ENCODE results near the gene CAMK2D. TPM values are rescaled to one million over a fixed set of nuclear protein-coding genes. Genes with fewer than 3 reads are reported as not detected.
A peak's percentile ranks its signal among the peaks of the same experiment; 100 is the strongest.

CAMK2D gene
- total and polyA plus RNA-seq, 8 donors, result 4.0 to 23.1 (median 9.8) TPM

DNA sequence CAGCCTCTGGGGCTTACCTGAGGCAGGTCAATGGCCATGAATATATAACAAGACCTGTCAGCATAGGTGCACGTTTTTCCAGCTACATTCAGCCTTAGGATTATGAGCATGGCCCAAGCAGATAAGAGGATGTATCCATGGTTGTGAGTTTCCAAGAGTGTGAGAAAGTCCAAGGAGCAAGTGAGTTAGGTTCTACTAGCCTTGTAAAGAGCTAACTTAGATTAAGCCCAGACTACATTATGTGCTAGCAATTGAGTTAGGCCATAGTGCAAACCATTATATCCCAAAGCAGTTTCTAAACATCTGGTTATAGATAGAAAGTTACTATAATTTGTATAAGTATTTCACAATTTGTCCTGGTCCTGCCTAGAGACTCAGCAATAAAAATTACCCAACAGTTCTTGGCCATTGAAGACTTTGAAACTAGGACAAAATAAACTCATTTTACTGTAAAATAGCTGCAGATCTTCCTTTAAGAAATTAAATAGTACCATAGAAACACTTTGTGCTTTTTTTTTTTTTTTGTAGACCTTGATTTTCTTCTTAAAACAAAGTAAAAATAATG lies 312.0 kb downstream of the CAMK2D start:
- WGBS, 2 donors, result 55 to 63% methylated on average over 1 of the region's 1 CpG
- no peak overlapping the region for H3K4me3 ChIP-seq
- TF ChIP-seq, protein P1, sequence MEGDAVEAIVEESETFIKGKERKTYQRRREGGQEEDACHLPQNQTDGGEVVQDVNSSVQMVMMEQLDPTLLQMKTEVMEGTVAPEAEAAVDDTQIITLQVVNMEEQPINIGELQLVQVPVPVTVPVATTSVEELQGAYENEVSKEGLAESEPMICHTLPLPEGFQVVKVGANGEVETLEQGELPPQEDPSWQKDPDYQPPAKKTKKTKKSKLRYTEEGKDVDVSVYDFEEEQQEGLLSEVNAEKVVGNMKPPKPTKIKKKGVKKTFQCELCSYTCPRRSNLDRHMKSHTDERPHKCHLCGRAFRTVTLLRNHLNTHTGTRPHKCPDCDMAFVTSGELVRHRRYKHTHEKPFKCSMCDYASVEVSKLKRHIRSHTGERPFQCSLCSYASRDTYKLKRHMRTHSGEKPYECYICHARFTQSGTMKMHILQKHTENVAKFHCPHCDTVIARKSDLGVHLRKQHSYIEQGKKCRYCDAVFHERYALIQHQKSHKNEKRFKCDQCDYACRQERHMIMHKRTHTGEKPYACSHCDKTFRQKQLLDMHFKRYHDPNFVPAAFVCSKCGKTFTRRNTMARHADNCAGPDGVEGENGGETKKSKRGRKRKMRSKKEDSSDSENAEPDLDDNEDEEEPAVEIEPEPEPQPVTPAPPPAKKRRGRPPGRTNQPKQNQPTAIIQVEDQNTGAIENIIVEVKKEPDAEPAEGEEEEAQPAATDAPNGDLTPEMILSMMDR (IDR thresholded peaks at IDR 0.05), result no peak
- H3K4me1 ChIP-seq, result no peaks in the 10 kb centered on the region
- FAIRE-seq, result no peak
- no peak for DNase-seq
- H3K27me3 ChIP-seq, result no peaks in the 10 kb centered on the region
- no peak for ATAC-seq
- no peaks in the 10 kb centered on the region for H3K9me3 ChIP-seq
- intact Hi-C loops (cut with DNase I), result no loop called here
- H3K36me3 ChIP-seq, result no peaks in the 10 kb centered on the region
- no peak overlapping the region for H3K27ac ChIP-seq

DNA sequence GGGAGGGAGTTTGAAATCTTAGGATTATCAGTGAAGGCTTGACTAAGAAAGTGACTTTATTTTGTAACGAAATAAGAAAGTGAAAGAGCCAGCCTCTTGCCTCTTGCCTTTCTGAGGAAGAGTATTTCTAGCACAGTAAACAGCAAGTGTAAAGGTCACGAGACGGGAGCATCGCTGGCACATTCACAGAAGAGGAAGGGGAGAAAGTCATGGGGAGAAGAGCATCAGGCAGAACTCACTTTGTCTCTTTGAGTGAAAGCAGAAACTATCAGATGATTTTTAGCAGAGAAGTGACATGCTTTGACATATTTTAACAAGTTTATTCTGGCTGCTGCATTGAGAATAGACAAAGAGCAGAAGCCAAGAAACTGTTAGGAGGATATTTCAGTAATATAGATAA lies 313.8 kb downstream of the CAMK2D start:
- 67 to 76% methylated on average over 4 of the region's 4 CpGs for WGBS, 2 donors
- FAIRE-seq (no peak), ATAC-seq (peak in 1 of 4 donors; percentile 40), DNase-seq (peak in 1 of 6 donors; percentile 20)
- Histone ChIP-seq H3K4me3 (no peak overlapping the region), H3K27me3 (no peaks in the 10 kb centered on the region), H3K9me3 (no peaks in the 10 kb centered on the region), H3K27ac (no peak overlapping the region), H3K4me1 (no peaks in the 10 kb centered on the region), H3K36me3 (no peaks in the 10 kb centered on the region)
- TF ChIP-seq, protein P1 (IDR thresholded peaks at IDR 0.05), result no peak
- intact Hi-C loops (cut with DNase I), result no loop called here

DNA sequence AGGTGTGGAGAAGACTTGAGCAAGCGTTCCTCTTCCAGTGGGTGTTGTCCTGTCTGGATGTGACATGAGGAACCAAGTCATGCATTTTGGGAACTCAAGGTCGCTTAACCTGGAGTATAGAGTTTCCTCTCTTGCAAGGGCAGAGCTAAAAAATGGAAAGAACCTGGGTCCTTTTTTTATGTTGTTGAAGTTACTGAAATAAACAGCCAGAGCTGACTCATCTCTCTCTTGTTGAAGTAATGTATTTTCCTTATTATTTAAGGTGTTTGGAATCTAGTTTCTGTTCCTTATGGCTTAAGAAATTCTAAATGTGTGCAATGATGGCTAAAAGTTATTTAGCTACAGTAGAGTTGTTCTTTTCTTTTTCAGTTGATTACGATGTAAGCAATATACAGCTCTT lies 314.5 kb downstream of the CAMK2D start:
- DNase-seq, result no peak
- WGBS, 2 donors, result 90 to 93% methylated on average over 3 of the region's 3 CpGs
- intact Hi-C loops (cut with DNase I), result no loop called here
- Histone ChIP-seq H3K36me3 (no peaks in the 10 kb centered on the region), H3K4me1 (no peaks in the 10 kb centered on the region), H3K9me3 (no peaks in the 10 kb centered on the region), H3K27me3 (no peaks in the 10 kb centered on the region), H3K27ac (no peak overlapping the region), H3K4me3 (no peak overlapping the region)
- FAIRE-seq, result no peak
- TF ChIP-seq, protein P1 (IDR thresholded peaks at IDR 0.05), result no peak
- no peak for ATAC-seq

DNA sequence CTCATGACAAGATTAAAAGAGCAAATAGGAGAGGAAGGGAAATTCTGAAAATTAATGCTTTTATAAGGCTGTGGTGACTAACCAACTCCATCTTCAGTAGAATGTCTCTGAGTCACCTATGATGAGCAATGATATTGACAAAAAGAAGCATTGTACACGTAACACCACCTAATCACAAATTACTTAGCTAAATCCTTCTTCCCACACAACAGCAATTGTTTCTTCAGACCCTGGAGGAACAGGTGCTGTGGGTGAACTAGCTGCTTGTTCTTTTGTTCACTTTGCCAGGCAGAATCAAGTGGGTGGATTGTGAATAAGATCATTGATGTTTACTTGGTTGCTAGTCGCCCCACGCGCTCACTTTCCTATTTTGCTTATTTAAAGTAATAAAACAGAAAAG lies 315.5 kb downstream of the CAMK2D start:
- no peak overlapping the region for H3K27ac ChIP-seq
- WGBS, 2 donors, result 66 to 79% methylated on average over 4 of the region's 4 CpGs
- no peak overlapping the region for H3K4me3 ChIP-seq
- TF ChIP-seq, protein P1 (IDR thresholded peaks at IDR 0.05), result no peak
- H3K4me1 ChIP-seq, result no peaks in the 10 kb centered on the region
- DNase-seq (no peak), FAIRE-seq (no peak), ATAC-seq (peak in 2 of 4 donors; percentile 37 to 42)
- H3K27me3 ChIP-seq, result no peaks in the 10 kb centered on the region
- intact Hi-C loops (cut with DNase I), result no loop called here
- no peaks in the 10 kb centered on the region for H3K9me3 ChIP-seq
- no peaks in the 10 kb centered on the region for H3K36me3 ChIP-seq

DNA sequence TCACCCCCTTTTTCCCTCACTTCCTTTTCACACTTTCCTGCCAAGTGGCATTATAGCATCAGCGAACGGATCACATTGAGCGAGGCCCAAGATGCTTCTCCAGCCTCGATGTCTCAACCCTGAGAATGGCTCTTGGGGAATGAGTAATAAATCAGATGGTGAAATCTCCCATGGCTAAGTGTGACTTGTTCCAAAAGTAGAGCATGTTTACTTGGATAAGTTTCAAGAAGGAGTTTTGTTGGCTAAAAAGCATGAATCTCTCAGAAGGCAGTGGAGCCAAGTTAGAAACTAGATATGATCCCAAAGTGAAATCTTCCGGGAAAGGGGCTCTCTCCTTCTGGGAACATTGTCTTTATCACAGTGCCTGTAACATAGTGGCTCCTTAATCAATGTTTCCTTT lies 316.3 kb downstream of the CAMK2D start:
- no peak for FAIRE-seq
- WGBS, 2 donors, result 67 to 75% methylated on average over 5 of the region's 5 CpGs
- no peak overlapping the region for H3K27ac ChIP-seq
- H3K4me1 ChIP-seq, result no peaks in the 10 kb centered on the region
- intact Hi-C loops (cut with DNase I), result no loop called here
- no peak overlapping the region for H3K4me3 ChIP-seq
- no peak for DNase-seq
- TF ChIP-seq, protein P1 (IDR thresholded peaks at IDR 0.05), result no peak
- peak in 3 of 4 donors; percentile 64 to 73 (median 71) for ATAC-seq
- no peaks in the 10 kb centered on the region for H3K36me3 ChIP-seq
- H3K9me3 ChIP-seq, result no peaks in the 10 kb centered on the region
- H3K27me3 ChIP-seq, result no peaks in the 10 kb centered on the region
